HT-29 (cell line): ENCODE results near the gene CDH4. TPM values are rescaled to one million over a fixed set of nuclear protein-coding genes. Genes with fewer than 3 reads are reported as not detected.
"Not testable (repeated sequence)": the region's sequence is repeated elsewhere in the genome, so short reads cannot be mapped to it uniquely, and the experiment has no call there.

Source experiments
- DNase-seq: peaks from one replicate; pipeline ENCODE4 v3.0.0-alpha.2; 2015; ENCODE audit warnings: low spot score
- total RNA-seq: library from RNA; depleted of rRNA; stranded (reverse); fragments of >200 nt; shearing (Covaris generic); gene quantifications from 2 replicates; pipeline ENCODE4 v1.2.3, GENCODE V29; 2014

The CDH4 gene
- total RNA-seq, 1 experiment from 2014 or later = not detected

- no peak for DNase-seq
Measured at GRCh38 chr20:61455508-61456215, 203.6 kb downstream of the CDH4 start.

GRCh38 chr20:61457725-61458124 lies 205.7 kb downstream of the CDH4 start:
- DNase-seq = no peak

GRCh38 chr20:61458146-61458746 lies 206.2 kb downstream of the CDH4 start:
- DNase-seq = no peak

- DNase-seq = no peak
Measured at GRCh38 chr20:61459266-61459665, 207.2 kb downstream of the CDH4 start.

GRCh38 chr20:61459705-61460104 lies 207.6 kb downstream of the CDH4 start:
- DNase-seq = no peak

- DNase-seq = no peak
Measured at GRCh38 chr20:61460261-61461052, 208.4 kb downstream of the CDH4 start.

GRCh38 chr20:61461461-61461860 lies 209.4 kb downstream of the CDH4 start:
- DNase-seq = no peak

GRCh38 chr20:61464307-61465303 lies 212.5 kb downstream of the CDH4 start:
- DNase-seq = no peak

GRCh38 chr20:61475729-61476128 lies 223.7 kb downstream of the CDH4 start:
- DNase-seq = no peak

- DNase-seq = no peak
Measured at GRCh38 chr20:61476956-61477355, 224.9 kb downstream of the CDH4 start.

- DNase-seq = no peak
Measured at GRCh38 chr20:61477451-61477861, 225.4 kb downstream of the CDH4 start.

- no peak for DNase-seq
Measured at GRCh38 chr20:61478094-61478493, 226.0 kb downstream of the CDH4 start.

GRCh38 chr20:61478611-61479305 lies 226.7 kb downstream of the CDH4 start:
- no peak for DNase-seq

GRCh38 chr20:61479433-61479832 lies 227.4 kb downstream of the CDH4 start:
- not testable (repeated sequence) for DNase-seq

- no peak for DNase-seq
Measured at GRCh38 chr20:61480158-61480825, 228.2 kb downstream of the CDH4 start.

- no peak for DNase-seq
Measured at GRCh38 chr20:61482056-61482887, 230.2 kb downstream of the CDH4 start.

GRCh38 chr20:61482901-61483300 lies 230.8 kb downstream of the CDH4 start:
- no peak for DNase-seq

- DNase-seq = no peak
Measured at GRCh38 chr20:61483336-61484067, 231.4 kb downstream of the CDH4 start.

GRCh38 chr20:61486198-61486597 lies 234.1 kb downstream of the CDH4 start:
- no peak for DNase-seq
